T-helper 1 cell (primary cell): ENCODE measurements around the gene STK11.
"Not testable (repeated sequence)": the region's sequence is repeated elsewhere in the genome, so short reads cannot be mapped to it uniquely, and the experiment has no call there.

ENCODE experiments used
- DNase-seq, 5 donors: peaks; one replicate each; pipeline ENCODE4 v3.0.0-alpha.2; 2012 to 2020

STK11 gene

DNA sequence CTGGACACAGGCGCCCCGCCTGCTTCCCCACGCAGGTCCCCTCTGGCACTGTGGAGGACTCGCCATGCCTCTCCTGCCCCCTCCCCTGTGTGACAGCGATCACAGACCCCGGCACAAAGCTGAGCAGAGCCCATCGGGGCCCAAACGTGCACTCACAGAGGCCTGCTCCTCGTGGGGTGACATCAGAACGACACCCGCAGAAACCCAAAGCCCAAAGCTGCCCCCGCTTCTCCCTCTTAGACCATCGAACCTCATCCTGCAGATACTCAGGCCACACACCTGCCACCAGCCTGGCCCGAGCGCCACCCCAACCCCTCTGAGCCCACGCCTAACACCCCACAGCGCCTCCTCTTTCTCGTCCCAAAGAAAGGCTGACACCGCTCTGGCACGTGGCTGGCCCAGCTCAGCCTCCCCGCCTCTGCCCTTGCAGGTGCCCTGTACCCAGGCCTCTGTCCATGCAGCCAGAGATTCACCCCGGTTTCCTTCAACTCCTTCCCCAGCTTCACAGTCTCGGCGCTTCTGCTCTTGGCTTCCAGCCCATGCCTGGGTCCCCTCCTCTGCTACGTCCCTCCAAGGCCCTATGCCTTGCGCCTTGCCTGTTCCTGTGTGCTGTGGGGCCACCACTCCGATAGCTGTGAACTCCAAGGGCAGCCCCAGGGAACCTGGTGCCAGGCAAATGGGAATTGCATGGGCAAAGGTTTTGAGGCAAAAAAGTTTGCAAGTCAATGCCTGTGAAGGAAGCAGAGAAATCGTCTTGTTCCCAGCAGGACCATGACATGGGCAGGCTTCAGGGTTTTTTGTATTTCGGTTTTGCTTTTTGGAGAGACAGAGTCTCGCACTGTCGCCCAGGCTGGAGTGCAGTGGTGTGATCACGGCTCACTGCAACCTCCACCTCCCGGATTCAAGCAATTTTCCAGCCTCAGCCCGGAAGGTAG is 33.1 kb downstream of the STK11 start:
- no peak for DNase-seq

DNA sequence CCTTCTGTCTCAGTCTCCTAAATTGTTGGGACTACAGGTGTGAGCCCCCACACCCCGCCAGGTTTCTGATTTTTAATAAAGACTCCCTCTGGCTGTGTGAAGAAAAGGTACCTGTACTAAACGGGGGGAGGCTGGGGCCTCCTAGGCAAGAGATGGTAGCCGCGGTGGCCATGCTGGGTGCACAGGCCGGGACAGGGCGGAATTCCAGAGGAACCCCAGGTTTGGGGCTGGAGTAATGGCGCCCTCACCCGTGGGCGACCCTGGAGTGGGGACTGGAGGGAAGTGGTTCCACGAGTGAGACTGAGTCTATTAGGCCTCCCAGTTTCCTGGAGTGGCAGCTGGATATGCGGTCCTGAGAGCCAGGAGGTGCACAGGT is 33.8 kb downstream of the STK11 start:
- DNase-seq: no peak

DNA sequence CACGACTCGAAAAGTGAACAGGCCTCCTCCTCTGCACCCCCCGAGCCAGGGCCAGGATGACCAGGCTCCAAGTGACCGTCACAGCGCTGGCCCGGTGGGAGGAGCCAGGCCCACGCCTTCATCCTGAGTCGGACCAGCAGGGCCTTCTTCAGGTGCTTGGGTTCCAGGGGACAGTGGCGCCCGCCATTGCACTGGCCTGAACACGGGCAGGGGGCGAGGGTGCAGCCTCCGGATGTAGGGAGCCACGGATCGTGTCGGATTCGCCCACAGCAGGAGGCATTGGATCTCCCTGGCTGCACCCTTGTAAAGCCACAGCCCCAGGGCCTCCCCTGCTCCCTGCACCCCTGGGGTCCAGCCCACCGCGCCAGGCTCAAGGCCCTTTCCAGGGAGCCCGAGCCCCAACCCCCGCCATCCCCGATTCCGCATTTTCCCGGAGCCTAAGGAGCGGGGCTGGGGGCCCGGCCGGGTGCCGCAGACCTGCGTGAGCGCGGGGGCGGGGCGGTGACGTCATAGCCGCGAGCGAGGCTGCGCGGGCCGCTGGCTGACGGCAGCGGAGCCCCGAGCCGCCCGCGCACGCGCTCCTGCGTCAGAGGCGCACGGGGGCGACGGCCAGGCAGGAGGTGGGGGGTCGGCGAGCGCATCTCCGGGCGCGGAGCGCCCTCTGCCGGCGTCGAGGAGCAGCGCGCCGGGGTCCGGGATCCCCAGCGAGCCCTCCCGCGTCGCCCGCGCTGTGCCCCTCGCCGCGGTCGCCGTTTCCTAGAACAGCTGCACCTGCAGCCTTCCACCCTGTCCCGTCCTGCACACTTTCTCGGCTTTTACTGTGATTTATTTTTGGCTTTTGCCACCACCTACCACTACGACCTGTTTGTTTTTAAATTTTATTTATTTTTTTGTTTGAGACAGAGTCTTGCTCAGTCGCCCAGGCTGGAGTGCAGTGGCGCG is 34.5 kb downstream of the STK11 start:
- peak; percentile 87 to 98 (median 89) for DNase-seq

DNA sequence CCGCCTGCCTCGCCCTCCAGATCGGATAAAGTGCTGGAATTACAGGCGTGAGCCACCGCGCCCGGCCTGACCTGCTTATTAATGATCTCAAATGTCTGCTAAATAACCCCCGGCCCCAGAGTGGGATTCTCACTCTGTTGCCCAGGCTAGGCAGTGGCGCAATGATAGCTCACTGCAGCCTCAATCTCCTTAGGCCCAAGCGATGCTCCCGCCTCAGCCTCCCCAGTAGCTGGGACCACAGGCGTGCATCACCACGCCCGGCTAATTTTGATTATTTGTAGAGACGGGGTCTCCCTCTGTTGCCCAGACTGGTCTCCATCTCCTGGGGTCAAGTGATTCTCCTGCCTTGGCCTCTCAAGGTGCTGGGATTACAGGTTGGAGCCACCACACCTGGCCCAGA is 35.3 kb downstream of the STK11 start:
- DNase-seq: no peak

DNA sequence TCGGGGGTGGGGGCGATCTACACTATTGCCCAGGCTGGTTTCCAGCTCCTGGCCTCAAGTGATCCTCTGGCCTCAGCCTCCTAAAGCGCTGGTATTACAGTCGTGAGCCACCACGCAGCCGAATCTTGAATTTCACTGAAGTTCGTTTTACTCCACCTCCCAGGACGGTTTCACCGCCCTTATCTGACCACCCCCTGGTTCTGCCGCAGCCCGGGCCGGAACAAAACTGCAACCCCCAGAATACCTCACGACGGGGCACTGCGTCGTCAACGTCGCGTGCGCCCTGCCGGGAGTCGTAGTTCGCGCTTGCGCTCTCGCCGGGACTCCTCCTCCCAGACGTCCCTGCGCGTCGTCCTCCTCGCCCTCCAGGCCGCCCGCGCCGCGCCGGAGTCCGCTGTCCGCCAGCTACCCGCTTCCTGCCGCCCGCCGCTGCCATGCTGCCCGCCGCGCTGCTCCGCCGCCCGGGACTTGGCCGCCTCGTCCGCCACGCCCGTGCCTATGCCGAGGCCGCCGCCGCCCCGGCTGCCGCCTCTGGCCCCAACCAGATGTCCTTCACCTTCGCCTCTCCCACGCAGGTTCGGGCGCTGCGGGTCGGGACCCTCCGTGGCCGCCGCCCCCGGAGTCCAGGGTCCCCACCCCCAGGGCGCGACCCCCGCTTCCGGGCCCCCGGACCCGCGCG is 36.0 kb downstream of the STK11 start, which contains the start of gene ATP5F1D:
TSS of gene ATP5F1D (plus strand) at position 335 of the 679 bp plus-strand sequence. CDS start at position 435, 100 bp downstream.
- DNase-seq: peak; percentile 73 to 94 (median 85)

DNA sequence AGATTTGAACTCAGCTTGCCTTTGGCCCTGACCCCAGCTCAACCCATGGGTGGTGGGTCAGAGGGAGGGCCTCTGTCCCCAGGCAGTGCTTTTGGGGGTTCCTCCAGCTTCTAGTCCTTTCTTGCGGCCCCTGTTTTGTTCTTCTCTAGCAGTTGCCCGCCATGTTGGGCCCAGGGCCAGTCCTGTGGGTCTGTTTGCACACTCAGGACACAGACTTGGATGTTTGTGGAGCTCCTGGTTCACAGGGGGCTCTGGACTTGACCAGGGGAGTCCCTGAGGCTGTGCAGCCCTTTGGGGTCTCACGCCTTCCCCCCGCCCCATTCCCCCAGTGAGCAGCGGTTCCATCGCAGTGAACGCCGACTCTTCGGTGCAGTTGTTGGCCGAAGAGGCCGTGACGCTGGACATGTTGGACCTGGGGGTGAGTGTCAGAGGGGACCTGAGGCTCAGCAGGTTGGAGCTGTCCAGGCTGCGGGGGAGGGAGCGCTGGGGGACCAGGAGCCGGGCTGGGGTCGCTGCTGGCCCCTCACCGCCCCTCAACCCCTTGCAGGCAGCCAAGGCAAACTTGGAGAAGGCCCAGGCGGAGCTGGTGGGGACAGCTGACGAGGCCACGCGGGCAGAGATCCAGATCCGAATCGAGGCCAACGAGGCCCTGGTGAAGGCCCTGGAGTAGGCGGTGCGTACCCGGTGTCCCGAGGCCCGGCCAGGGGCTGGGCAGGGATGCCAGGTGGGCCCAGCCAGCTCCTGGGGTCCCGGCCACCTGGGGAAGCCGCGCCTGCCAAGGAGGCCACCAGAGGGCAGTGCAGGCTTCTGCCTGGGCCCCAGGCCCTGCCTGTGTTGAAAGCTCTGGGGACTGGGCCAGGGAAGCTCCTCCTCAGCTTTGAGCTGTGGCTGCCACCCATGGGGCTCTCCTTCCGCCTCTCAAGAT is 38.5 kb downstream of the STK11 start:
- peak; percentile 67 to 82 (median 79) for DNase-seq

DNA sequence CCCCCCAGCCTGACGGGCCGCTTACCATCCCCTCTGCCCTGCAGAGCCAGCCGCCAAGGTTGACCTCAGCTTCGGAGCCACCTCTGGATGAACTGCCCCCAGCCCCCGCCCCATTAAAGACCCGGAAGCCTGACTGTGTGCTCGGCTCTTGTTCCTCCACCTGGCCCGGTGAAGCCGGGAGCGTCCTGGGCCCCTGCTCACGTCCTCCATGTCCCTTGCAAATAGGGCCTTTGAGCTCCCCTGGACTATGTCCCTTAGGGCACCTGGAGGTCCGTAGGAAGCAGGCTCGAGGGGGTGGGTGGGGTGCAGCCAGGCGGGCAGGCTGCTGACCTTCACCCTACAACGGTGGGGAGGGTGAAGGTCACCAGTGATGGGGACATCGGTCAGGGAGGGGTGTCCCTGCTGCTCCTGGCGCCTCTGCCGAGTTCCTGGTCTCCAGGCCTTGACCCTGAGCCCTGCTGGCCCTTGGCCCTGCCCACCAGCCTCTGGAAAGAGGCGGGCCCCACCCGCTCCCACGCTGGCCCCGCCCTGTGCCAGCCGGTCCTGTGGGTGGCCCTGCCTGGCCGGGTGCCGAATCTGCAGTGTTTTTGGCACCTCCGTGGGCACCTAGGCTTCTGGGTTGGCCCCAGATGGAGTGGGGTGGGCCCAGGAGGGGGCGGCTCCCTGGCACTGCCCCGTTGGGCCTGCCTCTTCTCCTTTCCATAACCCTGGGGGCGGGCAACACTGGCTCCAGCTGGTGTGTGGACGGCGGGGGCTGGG is 39.3 kb downstream of the STK11 start:
- no peak for DNase-seq

DNA sequence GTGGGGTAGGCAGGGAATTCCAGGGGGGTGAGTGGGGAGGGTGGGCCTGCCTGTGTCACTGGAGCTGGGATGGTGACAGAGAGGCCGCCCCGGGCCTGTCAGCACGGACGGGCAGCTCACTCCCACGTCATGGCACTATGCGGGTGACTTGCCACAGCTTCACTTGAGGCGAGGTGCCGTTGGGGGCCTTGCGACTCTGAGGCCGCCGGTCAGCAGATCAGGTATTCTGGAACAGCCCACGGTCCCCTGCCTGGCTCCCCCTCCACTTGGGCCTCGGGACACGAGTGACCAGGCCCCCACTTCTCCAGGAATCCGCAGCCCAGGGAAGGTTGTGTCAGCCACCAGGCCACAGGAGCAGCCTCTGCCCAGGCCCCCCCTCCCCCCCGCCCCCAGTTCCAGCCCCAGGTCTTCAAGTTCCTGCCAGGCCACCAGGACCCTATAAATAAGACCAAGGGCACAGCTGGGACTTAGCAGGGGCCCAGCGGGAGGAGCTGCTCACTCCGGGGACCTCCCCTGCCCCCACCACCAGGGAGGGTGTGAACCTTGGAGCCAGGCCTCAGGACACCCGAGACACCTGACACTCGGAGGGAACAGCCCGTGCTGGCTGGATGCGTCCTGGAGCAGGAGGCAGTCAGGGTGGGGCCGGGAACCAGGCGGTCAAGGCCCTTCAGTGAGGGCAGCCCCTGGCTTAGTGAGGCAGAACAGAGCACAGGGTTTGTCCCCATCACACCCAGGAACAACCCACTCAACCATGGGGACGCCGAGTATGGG is 40.1 kb downstream of the STK11 start:
- DNase-seq: no peak

DNA sequence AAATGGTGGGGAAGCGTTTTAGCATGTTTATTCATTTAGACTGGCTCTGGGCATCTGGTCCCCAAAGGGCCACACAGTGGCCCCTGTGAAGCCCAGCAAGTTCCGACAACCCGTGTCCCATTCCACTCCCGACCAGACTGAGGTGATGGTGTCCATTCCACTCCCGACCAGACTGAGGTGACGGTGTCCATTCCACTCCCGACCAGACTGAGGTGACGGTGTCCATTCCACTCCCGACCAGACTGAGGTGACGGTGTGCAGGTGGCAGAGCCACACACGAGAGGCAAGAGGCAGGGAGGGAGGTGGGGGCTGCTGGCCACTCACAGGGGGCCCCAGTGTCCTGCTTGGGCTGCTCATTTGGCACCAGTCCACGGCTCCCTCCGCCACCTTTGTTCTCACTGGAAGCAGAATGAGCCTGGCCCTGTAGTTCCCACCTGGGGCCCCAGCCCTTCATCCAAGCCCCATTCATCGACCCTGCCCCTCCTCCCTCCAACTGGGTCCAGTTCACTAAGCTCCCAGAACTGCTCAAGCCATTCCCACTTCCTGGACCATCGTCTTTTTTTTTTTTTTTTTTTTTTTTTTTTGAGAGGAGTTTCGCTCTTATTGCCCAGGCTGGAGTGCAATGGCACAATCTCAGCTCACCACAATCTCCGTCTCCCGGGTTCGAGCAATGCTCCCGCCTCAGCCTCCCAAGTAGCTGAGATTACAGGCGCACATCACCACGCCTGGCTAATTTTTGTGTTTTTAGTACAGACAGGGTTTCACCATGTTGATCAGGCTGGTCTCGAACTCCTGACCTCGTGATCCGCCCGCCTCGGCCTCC is 40.9 kb downstream of the STK11 start:
- DNase-seq: not testable (repeated sequence)

DNA sequence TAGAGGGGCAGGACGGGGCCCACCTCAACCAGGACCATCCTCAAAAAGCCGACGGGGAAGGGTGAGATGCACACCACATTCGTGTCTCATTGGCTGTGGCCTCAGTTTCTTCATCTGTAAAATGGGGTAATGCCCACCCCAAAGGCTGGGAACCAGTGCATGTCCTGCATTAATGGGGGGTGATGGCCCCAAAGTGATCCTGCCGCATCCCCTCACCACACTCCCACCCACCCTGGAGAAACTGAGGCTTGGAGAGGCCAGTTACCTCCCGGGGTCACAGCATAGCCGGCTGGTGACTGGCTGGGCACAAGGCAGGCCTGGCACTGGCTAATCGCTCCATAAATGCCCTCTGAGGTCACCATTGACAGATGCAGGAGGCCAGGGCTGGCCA is 42.2 kb downstream of the STK11 start:
- DNase-seq: no peak

DNA sequence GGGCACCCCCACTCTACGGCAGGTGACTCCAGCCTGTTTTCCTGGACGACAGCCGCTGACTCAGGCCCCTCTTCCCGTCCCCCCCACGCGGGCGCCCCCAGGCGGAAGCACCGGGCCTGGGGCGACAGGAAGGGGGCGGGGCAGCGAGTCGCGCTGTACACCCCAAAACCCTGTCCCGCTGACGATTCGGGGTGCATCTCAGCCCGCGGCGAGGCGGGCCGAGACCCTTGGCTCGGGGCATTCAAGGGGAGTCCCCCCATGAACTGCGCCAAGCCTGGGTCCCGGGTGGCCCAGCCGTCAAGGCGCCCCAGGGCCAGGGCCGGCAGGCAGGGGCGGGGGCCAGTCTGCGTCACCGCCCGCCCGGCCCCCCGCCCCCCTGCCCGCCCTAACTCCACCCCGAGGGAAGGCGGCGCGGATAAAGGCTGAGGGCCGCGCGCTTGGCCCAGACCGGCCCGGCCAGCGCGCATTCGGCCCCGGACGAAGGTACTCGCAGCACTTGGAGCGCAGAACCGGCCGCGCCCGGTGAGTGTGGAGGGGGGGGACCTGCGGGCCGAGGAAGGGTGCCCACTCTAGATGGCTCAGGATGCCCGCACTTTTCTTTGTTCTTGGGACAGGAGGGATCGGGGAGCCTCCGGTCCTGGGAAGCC is 42.7 kb downstream of the STK11 start, which contains the start of gene MIDN:
TSS of gene MIDN (plus strand) at position 445 of the 647 bp plus-strand sequence. CDS start 1,714 bp downstream, outside the sequence.
- peak; percentile 62 to 81 (median 67) for DNase-seq

DNA sequence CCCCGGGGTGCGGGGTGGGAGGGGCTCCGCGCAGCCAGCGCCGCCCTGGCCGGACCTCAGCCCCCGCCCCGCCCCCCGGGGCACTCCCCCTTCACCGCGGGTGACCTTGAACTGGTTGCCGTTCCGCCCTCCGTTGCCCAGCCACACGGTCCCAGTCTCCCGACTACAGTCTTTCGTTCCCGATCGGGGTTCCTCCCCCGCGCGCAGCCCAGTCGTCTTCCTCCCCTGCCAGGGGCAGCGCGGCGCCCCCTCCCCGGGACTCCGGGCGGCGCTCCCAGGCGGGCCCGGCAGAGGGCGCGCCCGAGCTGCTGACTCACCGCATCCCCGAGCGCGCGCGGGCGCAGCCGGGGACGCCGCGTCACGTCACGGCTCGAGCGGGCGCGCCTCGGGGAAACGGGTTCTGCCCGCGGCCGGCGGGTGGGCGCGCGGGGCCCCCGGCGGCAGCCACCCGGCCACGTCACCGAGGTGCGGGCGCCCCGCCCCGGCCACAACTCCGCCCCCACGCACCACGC is 43.3 kb downstream of the STK11 start:
- peak; percentile 73 to 90 (median 81) for DNase-seq

DNA sequence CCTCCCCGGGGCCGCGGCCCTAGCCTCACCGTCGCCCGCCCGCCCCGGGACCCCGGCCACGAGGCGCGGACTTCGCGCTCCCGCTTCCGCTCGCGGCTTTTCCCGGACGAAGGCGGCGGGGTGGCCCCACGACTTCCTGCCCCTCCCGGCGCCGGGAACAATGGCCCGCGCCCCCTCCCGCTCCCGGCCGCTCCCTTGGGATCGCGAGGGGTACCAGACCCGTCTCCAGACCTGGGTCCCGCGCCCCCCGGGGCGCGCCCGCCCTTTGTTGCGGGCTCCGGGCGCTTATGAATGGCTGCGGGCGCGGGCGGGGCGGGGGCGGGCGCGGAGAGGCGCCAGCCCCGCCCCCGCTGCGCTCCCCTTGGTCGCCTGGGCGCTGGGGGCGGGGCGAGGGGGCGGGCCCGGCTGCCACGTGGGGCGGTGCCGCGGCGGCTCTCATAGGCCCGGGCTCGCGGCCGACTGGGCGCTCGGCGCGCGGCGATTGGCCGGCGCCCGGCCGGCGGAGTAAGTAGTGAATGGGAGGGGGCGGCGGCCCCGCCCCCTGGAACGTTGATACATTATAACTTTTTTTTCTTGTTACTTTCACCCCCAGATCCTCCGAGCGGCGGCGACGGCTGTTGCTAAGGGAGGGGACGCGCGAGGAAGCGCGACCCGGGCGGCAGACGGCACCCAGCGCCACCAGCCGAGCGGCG is 43.9 kb downstream of the STK11 start:
- peak; percentile 87 to 98 (median 90) for DNase-seq

DNA sequence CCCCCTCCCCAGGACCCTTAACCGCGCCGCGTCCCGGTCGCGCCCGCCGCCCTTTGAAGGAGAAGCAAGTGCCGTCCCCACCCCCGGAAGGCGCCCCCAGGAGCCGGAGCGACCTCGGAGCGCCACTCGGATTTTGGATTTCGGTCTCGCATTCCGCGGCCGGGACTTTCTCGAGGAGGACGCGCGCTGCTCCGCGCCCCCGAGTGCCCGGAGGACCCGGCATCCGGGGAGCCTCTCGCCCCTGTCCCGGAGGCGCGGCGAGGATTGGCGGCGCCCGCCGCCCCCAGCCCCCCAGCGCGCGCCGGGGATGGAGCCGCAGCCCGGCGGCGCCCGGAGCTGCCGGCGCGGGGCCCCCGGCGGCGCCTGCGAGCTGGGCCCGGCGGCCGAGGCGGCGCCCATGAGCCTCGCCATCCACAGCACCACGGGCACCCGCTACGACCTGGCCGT is 44.4 kb downstream of the STK11 start:
- DNase-seq: no peak

DNA sequence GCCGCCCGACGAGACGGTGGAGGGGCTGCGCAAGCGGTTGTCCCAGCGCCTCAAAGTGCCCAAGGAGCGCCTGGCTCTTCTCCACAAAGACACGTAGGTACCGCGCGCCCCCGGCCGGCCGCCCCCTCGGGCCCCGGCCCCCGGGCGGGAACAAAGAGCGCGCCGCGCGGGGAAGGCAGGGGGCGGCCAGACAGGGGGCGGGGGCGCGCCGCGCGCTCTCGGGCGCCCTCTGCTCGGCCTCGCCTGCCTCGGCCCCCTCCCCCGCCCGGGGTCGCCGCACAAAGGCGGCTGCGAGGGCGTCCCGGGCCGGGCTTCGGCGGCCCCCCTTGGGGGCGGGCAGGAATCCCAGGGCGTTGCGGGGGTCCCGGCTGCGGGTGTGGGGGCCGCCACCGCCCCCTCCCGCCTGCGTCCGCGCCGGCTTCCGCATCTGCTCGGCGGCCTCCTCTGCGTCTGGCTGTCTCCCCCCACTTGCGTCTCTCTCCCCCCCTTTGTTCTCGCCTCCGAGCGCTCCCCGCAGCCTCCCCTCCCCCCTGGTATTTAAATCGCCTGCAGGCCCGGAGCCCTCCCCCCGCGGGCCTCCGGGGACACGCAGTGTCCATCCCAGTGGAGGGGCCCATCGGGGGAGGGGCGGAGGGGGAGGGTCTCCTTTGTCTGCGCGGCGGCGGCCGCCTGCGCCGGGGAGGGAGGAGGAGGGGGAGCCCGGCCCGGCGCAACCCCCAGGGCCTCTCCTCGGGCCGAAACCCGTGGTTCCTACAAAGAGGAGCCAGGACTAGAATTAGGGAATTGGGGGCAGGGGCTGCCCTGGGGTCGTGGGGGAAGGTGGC is 45.1 kb downstream of the STK11 start:
- peak; percentile 38 to 64 (median 61) for DNase-seq
